Measurements from ENCODE around the gene CPE.
"Not testable (repeated sequence)": the region's sequence is repeated elsewhere in the genome, so short reads cannot be mapped to it uniquely, and the experiment has no call there.

CPE gene

DNA sequence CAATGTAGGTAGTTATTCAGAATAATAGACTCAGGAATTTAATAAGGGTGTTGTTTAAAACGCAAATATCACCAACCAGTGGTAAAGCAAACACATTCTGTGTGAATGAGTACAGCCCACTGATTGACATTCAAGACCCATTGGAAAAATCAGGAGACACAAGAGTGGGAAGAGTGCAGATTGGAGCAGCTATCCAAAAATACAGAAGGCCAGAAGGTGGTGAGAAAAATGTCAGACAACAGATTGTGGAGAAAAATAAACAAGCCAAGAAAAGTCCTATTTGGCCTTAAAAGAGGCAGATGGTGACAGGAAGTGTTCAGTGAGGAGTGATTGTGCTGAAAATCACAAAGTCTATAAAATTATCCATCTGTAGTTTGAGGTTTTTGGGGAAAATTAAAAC is 39.3 kb downstream of the CPE start:
- no peak overlapping the region for H3K27ac Mint-ChIP-seq
- H3K9me3 Mint-ChIP-seq: no peaks in the 10 kb centered on the region
- no peak for ATAC-seq

DNA sequence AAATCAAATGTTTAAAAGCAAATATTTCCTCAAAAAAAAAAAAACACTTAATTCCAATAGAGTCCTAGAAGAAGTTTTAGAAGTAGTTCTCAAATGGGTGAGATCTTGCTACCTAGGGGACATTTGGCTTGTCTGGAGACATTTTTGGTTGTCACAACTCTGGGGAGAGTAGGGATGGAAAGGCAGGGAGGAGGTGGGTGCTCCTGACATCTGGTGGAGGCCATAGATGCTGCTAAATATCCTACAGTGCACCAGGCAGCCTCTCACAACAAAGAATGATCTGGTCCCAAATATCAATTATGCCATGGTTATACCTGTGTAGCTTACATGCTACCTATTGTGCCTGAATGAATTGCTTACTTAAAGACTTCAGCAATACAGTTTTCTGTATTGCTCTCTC is 46.8 kb downstream of the CPE start:
- H3K27ac Mint-ChIP-seq: peak overlapping the region in 1 of 2 donors; percentile 46
- DNase-seq: no peak

More for the DNA sequence above, 39.3 kb downstream of the CPE start:
- DNase-seq: no peak
- Mint-ChIP-seq H3K4me3 (no peak overlapping the region), H3K4me1 (no peaks in the 10 kb centered on the region), H3K27me3 (no peaks in the 10 kb centered on the region)

GRCh38 chr4:165426331-165426730 is 47.5 kb downstream of the CPE start:
- ATAC-seq: peak; percentile 64
- peak overlapping the region in 1 of 2 donors; percentile 1 for H3K4me3 Mint-ChIP-seq
- no peak overlapping the region for H3K27ac Mint-ChIP-seq

More for the DNA sequence above, 46.8 kb downstream of the CPE start:
- ATAC-seq: no peak
- H3K27me3 Mint-ChIP-seq: no peaks in the 10 kb centered on the region
- H3K9me3 Mint-ChIP-seq: no peaks in the 10 kb centered on the region
- no peaks in the 10 kb centered on the region for H3K4me1 Mint-ChIP-seq
- no peak overlapping the region for H3K4me3 Mint-ChIP-seq

DNA sequence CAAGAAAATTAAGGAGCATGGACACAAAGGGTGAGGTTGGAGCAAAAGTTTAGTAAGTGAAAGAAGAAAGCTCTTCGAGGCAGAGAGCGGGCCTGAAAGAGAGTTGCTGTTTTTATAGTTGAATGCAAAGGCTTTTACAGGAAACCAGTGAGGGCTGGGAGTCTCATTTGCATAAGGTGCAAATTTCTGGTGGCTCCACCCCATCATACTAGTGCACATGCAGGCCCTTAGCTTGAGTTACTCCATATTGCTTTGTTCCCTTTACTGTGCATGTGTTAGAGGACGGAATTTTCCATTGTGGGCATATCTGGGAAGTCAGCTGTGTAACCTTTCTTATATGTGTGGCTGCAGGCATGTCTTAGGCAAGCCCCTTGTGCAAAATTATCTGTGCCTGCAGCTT is 48.0 kb downstream of the CPE start:
- Mint-ChIP-seq H3K27ac (no peak overlapping the region), H3K27me3 (peaks cover 10% of the 10 kb centered on the region), H3K4me1 (no peaks in the 10 kb centered on the region), H3K4me3 (no peak overlapping the region), H3K9me3 (no peaks in the 10 kb centered on the region)
- peak; percentile 31 for ATAC-seq
- no peak for DNase-seq

More at GRCh38 chr4:165426331-165426730, 47.5 kb downstream of the CPE start:
- peaks cover 5% of the 10 kb centered on the region for H3K27me3 Mint-ChIP-seq
- DNase-seq: no peak
- H3K4me1 Mint-ChIP-seq: no peaks in the 10 kb centered on the region
- H3K9me3 Mint-ChIP-seq: no peaks in the 10 kb centered on the region

DNA sequence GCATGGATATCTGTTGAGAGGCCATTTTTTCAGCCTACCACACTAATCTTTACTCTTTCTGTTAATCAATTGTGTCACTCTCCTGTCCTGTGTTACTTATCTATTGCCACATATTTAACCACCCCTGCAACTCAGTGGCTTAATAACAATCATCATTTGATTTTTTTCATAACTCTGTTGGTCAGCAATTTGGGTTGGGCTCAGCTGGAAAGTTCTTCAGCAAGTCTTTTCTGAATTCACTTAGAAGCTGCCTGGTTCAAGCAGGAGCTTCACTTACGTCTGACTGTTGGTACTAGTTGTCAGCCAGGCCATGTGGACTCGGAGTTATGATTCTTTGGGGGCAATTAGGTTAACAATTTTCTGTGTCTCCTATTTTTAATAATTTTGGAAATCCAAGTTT is 50.1 kb downstream of the CPE start:
- H3K27me3 Mint-ChIP-seq: peaks cover 13% of the 10 kb centered on the region
- H3K9me3 Mint-ChIP-seq: no peaks in the 10 kb centered on the region

GRCh38 chr4:165433529-165433928 is 54.7 kb downstream of the CPE start:
- Mint-ChIP-seq H3K9me3 (no peaks in the 10 kb centered on the region), H3K27ac (no peak overlapping the region), H3K4me3 (no peak overlapping the region), H3K4me1 (no peaks in the 10 kb centered on the region), H3K27me3 (peaks cover 13% of the 10 kb centered on the region)
- ATAC-seq (no peak), DNase-seq (no peak)

More for the DNA sequence above, 50.1 kb downstream of the CPE start:
- Mint-ChIP-seq H3K4me3 (no peak overlapping the region), H3K27ac (no peak overlapping the region), H3K4me1 (no peaks in the 10 kb centered on the region)
- no peak for DNase-seq
- ATAC-seq: no peak

DNA sequence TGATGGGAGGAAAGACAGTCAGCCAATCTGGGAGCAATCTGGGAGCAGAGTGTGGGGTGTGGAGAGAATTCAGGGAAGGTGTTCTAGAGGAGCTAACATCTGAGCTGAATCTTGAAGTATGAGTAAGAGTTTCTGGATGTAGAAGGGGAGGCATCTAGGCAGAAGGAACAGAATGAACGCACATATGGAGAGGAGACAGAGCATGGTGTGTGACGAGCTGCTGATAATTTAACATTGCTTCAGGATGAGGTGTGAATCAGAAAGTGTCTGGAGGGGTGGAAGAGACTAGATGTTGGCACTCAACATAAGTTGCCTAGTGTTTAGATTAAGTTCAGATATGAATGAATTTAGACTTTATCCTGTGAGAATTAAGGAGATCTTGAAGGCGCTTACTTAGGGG is 58.9 kb downstream of the CPE start:
- no peak for DNase-seq
- Mint-ChIP-seq H3K4me1 (no peaks in the 10 kb centered on the region), H3K27me3 (no peaks in the 10 kb centered on the region), H3K27ac (no peak overlapping the region), H3K4me3 (no peak overlapping the region), H3K9me3 (no peaks in the 10 kb centered on the region)
- ATAC-seq: no peak

- Mint-ChIP-seq H3K27me3 (no peaks in the 10 kb centered on the region), H3K9me3 (no peaks in the 10 kb centered on the region), H3K27ac (no peak overlapping the region), H3K4me3 (no peak overlapping the region), H3K4me1 (no peaks in the 10 kb centered on the region)
- ATAC-seq (no peak), DNase-seq (no peak)
These were observed 60.5 kb downstream of the CPE start for GRCh38 chr4:165439344-165439743.

DNA sequence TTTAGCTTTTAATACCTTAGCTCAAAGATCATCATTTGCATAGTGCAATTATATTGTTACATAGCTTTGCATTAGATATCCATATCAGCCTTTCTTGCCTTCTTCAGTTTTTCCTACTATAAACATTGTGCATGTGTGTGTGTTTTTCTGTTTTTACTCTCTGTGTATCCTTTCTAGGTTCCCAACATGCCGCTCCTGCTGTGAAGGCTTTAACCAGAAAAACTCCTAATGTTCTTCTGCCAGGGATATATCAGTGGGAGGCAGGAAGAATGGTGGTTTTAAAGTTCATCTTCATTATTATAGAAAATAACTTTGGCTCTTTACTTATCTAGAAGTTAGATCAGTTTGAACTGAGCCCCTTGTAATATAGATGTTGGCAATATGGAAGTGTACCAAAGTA is 61.2 kb downstream of the CPE start:
- DNase-seq: no peak
- H3K4me3 Mint-ChIP-seq: no peak overlapping the region
- no peak overlapping the region for H3K27ac Mint-ChIP-seq
- no peaks in the 10 kb centered on the region for H3K27me3 Mint-ChIP-seq
- no peaks in the 10 kb centered on the region for H3K9me3 Mint-ChIP-seq
- H3K4me1 Mint-ChIP-seq: no peaks in the 10 kb centered on the region
- no peak for ATAC-seq

GRCh38 chr4:165440415-165441158 is 61.8 kb downstream of the CPE start:
- H3K27me3 Mint-ChIP-seq: no peaks in the 10 kb centered on the region
- ATAC-seq (no peak), DNase-seq (no peak)
- no peak overlapping the region for H3K27ac Mint-ChIP-seq
- H3K9me3 Mint-ChIP-seq: no peaks in the 10 kb centered on the region
- no peak overlapping the region for H3K4me3 Mint-ChIP-seq
- H3K4me1 Mint-ChIP-seq: no peaks in the 10 kb centered on the region

GRCh38 chr4:165443276-165443675 is 64.5 kb downstream of the CPE start:
- no peaks in the 10 kb centered on the region for H3K9me3 Mint-ChIP-seq
- H3K27me3 Mint-ChIP-seq: no peaks in the 10 kb centered on the region
- DNase-seq (no peak), ATAC-seq (no peak)
- H3K27ac Mint-ChIP-seq: no peak overlapping the region
- no peaks in the 10 kb centered on the region for H3K4me1 Mint-ChIP-seq
- no peak overlapping the region for H3K4me3 Mint-ChIP-seq

DNA sequence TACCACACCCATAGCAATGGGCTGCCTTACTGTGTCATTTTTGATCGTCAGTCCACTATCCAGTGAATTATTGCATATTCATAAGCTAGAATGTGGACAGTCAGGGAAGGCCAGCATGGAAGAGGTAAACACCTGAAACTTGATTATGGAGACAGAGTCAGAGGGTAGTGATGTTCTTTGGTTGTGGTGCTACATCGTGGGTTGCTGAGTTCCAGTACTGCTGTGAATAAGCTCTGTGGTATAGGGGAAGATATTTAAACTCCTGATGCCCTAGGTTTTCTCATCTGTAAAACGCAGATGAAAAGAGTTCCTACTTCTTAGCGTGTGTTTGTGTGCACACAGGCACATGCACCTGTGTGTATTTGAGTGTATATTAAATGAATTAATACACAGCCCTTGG is 69.9 kb downstream of the CPE start:
- ATAC-seq (peak; percentile 68), DNase-seq (no peak)
- H3K27me3 Mint-ChIP-seq: no peaks in the 10 kb centered on the region
- H3K4me3 Mint-ChIP-seq: no peak overlapping the region
- H3K4me1 Mint-ChIP-seq: no peaks in the 10 kb centered on the region
- no peak overlapping the region for H3K27ac Mint-ChIP-seq
- H3K9me3 Mint-ChIP-seq: no peaks in the 10 kb centered on the region

DNA sequence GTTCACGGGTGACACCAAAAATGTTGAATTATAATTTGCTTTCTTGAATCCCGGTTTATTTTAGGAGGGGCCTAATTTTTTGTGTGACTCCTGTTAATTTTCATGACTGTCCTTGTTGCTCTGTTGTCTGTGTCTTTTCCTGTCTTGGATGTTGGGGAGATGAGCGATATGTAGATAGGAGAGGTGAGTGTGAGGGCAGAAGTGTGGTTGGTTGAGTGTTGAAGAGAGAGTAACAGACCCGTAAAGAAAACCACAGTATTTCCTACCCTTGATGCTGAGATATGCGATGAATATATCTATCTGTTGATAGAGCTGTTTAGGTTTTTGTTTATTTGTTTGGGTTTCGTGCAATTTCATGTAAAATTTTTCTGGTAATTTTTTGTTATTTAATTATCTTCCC is 70.5 kb downstream of the CPE start:
- H3K4me1 Mint-ChIP-seq: no peaks in the 10 kb centered on the region
- ATAC-seq: peak; percentile 48
- H3K9me3 Mint-ChIP-seq: no peaks in the 10 kb centered on the region

DNA sequence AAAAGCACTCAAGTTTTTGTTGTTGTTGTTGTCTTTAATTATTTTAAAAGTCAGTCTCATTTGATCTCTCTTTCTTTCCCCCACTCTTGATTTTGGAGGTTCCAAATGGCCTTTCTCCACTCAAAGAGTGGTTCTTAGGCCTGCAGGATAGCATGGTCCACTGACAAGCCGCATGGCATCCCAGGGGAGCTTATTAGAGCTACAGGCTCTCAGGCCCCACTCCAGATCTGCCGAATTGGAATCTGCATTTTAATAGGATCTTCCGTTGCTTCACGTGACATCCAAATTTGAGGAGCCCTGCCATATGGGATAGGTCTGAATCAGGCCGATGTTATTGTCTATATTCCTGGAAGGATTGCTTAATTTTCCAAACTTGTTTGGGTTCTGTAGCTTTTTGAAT is 72.1 kb downstream of the CPE start:
- H3K9me3 Mint-ChIP-seq: no peaks in the 10 kb centered on the region
- DNase-seq (no peak), ATAC-seq (no peak)
- H3K4me3 Mint-ChIP-seq: no peak overlapping the region
- no peaks in the 10 kb centered on the region for H3K27me3 Mint-ChIP-seq
- H3K4me1 Mint-ChIP-seq: no peaks in the 10 kb centered on the region
- H3K27ac Mint-ChIP-seq: no peak overlapping the region

More for the DNA sequence above, 70.5 kb downstream of the CPE start:
- Mint-ChIP-seq H3K27ac (no peak overlapping the region), H3K4me3 (no peak overlapping the region), H3K27me3 (no peaks in the 10 kb centered on the region)
- no peak for DNase-seq

DNA sequence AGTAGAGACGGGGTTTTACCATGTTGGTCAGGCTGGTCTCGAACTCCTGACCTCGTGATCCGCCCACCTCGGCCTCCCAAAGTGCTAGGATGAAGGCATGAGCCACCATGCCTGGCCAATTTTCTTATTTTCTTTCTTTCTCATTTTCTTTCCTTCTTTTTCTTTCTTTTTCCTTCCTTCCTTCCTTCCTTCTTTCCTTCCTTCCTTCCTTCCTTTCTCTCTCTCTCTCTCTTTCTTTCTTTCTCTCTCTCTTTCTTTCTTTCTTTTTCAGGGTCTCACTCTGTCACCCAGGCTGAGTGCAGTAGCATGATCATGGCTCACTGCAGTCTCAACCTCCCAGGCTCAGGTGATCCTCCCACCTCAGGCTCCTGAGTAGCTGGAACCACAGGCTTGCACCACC is 74.3 kb downstream of the CPE start:
- not testable (repeated sequence) for DNase-seq, H3K27me3 Mint-ChIP-seq, H3K4me3 Mint-ChIP-seq, H3K27ac Mint-ChIP-seq, H3K4me1 Mint-ChIP-seq, ATAC-seq, H3K9me3 Mint-ChIP-seq

GRCh38 chr4:165454426-165454825 is 75.6 kb downstream of the CPE start:
- no peak for DNase-seq
- H3K4me1 Mint-ChIP-seq: no peaks in the 10 kb centered on the region
- no peak for ATAC-seq
- H3K9me3 Mint-ChIP-seq: no peaks in the 10 kb centered on the region
- H3K4me3 Mint-ChIP-seq: no peak overlapping the region
- no peak overlapping the region for H3K27ac Mint-ChIP-seq
- no peaks in the 10 kb centered on the region for H3K27me3 Mint-ChIP-seq

GRCh38 chr4:165457793-165458192 is 79.0 kb downstream of the CPE start:
- H3K27me3 Mint-ChIP-seq: peaks cover 8% of the 10 kb centered on the region
- ATAC-seq (no peak), DNase-seq (no peak)
- H3K9me3 Mint-ChIP-seq: no peaks in the 10 kb centered on the region
- H3K4me3 Mint-ChIP-seq: no peak overlapping the region
- no peak overlapping the region for H3K27ac Mint-ChIP-seq
- no peaks in the 10 kb centered on the region for H3K4me1 Mint-ChIP-seq

Measured in stimulated activated naive CD8-positive, alpha-beta T cell treated with anti-CD3 and anti-CD28 coated beads, Interleukin-15, amount 100 ng/mL, for 72 hours (primary cell).